SH-SY5Y (cell line): ENCODE data around the gene TMEM144.

Source experiments
- GATA2 ChIP-seq: IDR thresholded peaks from 2 replicates; pipeline ENCODE4 v1.6.1; 2011; ENCODE audit warnings: mild to moderate bottlenecking, low read depth, low read length
- GATA3 ChIP-seq: IDR thresholded peaks from 2 replicates; pipeline ENCODE4 v1.6.1; 2011; ENCODE audit warnings: low read depth, mild to moderate bottlenecking, low read length, moderate library complexity

GRCh38 chr4:158243071-158243470, 32.8 kb downstream of the TMEM144 start:
- TF ChIP-seq GATA2 (no peak), GATA3 (no peak)
